ENCODE results near the gene TPCN2. TPM values are rescaled to one million over a fixed set of nuclear protein-coding genes. Genes with fewer than 3 reads are reported as not detected.

TPCN2 gene
- total RNA-seq, 1 experiment from 2014 or later = 15.2 TPM

DNA sequence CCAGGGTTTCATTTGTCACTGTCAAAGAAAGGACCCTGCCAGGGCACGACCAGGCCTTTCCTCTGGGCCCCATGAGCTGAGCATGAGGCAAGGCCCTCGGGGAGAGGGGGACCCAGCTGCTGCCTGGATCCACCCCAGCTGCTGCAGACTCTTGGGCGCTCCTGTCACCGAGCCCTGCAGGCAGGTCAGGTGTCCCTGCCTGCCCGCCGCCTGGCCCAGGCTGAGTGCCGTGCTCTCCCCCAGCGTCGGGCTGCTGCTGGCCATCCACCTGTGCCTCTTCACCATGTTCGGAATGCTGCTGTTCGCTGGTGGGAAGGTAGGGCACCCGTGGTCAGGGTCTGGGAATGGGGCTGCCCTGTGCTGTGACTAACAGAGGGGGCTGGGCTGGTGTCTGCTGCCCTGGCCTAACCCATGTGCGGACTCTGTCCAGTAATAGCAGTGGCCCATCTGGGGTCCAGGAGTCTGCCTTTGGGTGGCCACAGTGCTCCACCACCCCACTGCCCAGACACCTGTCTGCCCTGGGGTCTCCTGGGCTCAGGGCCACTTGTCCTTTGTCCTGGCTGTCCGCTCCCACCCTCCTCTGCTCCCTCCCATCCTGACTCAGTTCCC, 15.0 kb downstream of the TPCN2 start (continued):
- TF ChIP-seq ZBTB33 (IDR thresholded peaks at IDR 0.05; ENCODE audit: extremely low read depth, insufficient replicate concordance, low read length) (no peak), YY1 (IDR thresholded peaks at IDR 0.05; ENCODE audit: extremely low read depth, insufficient replicate concordance, low read depth, low read length) (no peak), RAD21 (IDR thresholded peaks at IDR 0.05; ENCODE audit: low read depth) (no peak), REST (IDR thresholded peaks at IDR 0.05; ENCODE audit: low read depth) (no peak), JUND (IDR thresholded peaks at IDR 0.05) (no peak)

DNA sequence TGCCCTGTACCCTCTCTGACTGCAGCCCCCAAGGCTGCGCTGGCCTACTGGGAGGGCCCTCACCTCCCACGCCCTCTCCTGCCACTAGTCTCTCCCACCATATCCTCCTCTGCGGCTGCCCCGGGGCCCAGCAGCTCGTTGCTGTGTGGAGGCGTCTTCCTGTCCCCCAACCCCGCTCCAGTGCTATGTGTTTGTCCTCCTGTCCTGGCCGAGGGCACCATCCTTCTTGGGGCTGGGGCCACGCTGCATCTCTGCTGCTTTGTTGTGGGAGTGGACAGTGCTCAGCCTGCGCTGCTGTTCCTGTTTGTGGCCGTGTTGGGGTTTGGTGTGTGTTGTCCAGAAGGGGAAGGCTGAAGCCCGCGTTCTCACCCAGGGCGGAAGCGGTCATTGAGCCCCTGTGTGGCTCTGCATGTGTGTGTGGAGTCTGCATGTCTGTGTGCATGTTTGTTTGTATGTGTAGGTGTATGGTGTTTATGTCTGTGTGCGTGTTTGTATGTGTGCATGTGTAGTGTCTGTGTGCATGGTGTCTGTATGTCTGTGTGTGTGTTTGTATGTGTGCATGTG, 15.7 kb downstream of the TPCN2 start:
- Histone ChIP-seq H4K20me1 (ENCODE audit: insufficient read depth) (no peaks in the 10 kb centered on the region), H3K4me2 (ENCODE audit: low read length) (no peak overlapping the region), H3K36me3 (ENCODE audit: control insufficient read depth in 1 of 2, insufficient read depth in 2 of 2, low read length in 2 of 2) (0 out of 4 replicates have a peak, but pooled peaks cover 0 to 2% of the 10 kb centered on the region in 2 experiments), H3K79me2 (ENCODE audit: insufficient read depth, low read length) (no peaks in the 10 kb centered on the region), H3K4me1 (ENCODE audit: control insufficient read depth in 1 of 2, insufficient read depth in 2 of 2, low read length in 2 of 2) (no peaks in the 10 kb centered on the region), H2AFZ (ENCODE audit: low read depth, low read length, poor library complexity, severe bottlenecking) (no peak overlapping the region), H3K27ac (ENCODE audit: low read depth, low read length) (no peak overlapping the region), H3K4me3 (replicated peaks in 1 of 2; ENCODE audit: low read depth in 1 of 2, low read length in 2 of 2) (no peak overlapping the region), H3K9ac (ENCODE audit: low read length) (no peak overlapping the region), H3K9me3 (ENCODE audit: control insufficient read depth in 1 of 2, insufficient read depth in 1 of 2, low read depth in 1 of 2, low read length in 2 of 2) (no peaks in the 10 kb centered on the region), H3K9me2 (ENCODE audit: insufficient read depth) (no peaks in the 10 kb centered on the region), H3K27me3 (ENCODE audit: insufficient read depth, low read length) (no peaks in the 10 kb centered on the region)
- no peak for ATAC-seq
- DNase-seq (ENCODE audit: low read depth, low spot score) = no peak
- CTCF ChIA-PET = no interaction called here
- intact Hi-C loops (cut with micrococcal nuclease) = no loop called here
- no TSS peak for BruUV-seq (replicated peaks)
- POLR2A ChIA-PET = no interaction called here
- RAD21 ChIA-PET (ENCODE audit: low non-redundant PET in 1 of 2, low total read pairs in 2 of 2, uncharacterized antibody in 2 of 2, unreplicated experiment in 2 of 2) = no interaction called here
- no peak for TF ChIP-seq YY1 (IDR thresholded peaks at IDR 0.05; ENCODE audit: extremely low read depth, insufficient replicate concordance, low read depth, low read length)
- no peak for TF ChIP-seq EZH2phosphoT487 (IDR thresholded peaks at IDR 0.05; ENCODE audit: borderline replicate concordance)
- TF ChIP-seq POLR2AphosphoS5 (IDR thresholded peaks at IDR 0.05; ENCODE audit: low read depth, low read length) = no peak
- no peak for TF ChIP-seq SRF (IDR thresholded peaks at IDR 0.05; ENCODE audit: low read depth)
- TF ChIP-seq RAD21 (IDR thresholded peaks at IDR 0.05; ENCODE audit: low read depth) = no peak
- TF ChIP-seq, protein P1, sequence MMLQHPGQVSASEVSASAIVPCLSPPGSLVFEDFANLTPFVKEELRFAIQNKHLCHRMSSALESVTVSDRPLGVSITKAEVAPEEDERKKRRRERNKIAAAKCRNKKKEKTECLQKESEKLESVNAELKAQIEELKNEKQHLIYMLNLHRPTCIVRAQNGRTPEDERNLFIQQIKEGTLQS (IDR thresholded peaks at IDR 0.05) = no peak
- TF ChIP-seq SP1 (IDR thresholded peaks at IDR 0.05; ENCODE audit: low read depth) = no peak
- TF ChIP-seq FOSL1 (IDR thresholded peaks at IDR 0.05; ENCODE audit: low read depth) = no peak
- TF ChIP-seq CBX3 (IDR thresholded peaks at IDR 0.05; ENCODE audit: low read depth) = no peak
- TF ChIP-seq POLR2A (IDR thresholded peaks at IDR 0.05; ENCODE audit: borderline replicate concordance, extremely low read depth, insufficient read depth, insufficient read length) = no peak
- TF ChIP-seq ZBTB33 (IDR thresholded peaks at IDR 0.05; ENCODE audit: extremely low read depth, insufficient replicate concordance, low read length) = no peak
